H9 (cell line): ENCODE data around the gene GPRC5A. TPM values are rescaled to one million over a fixed set of nuclear protein-coding genes. Genes with fewer than 3 reads are reported as not detected.
A peak's percentile ranks its signal among the peaks of the same experiment; 100 is the strongest.

ENCODE experiments used
- DNase-seq: peaks from one replicate; pipeline ENCODE4 v3.0.0-alpha.2; 2017
- H2AFZ ChIP-seq: one replicate; pipeline ENCODE4 v1.6.1; 2013; ENCODE audit warnings: mild to moderate bottlenecking, low read length, control low read depth, moderate library complexity
- H2AK5ac ChIP-seq: 2 replicates; pipeline ENCODE4 v1.6.1; 2013; ENCODE audit warnings: low read length, control low read depth, mixed read lengths; ENCODE audit not compliant: insufficient read length
- H2BK120ac ChIP-seq: one replicate; pipeline ENCODE4 v1.6.1; 2013; ENCODE audit warnings: low read depth, mild to moderate bottlenecking, low read length, control low read depth, inconsistent platforms; ENCODE audit not compliant: poor library complexity, severe bottlenecking
- H2BK12ac ChIP-seq: 2 replicates; pipeline ENCODE4 v1.6.1; 2013; ENCODE audit warnings: low read length, control low read depth, mixed read lengths, low read depth; ENCODE audit not compliant: insufficient read length
- H2BK15ac ChIP-seq: 2 replicates; pipeline ENCODE4 v1.6.1; 2013; ENCODE audit warnings: low read depth, low read length, control low read depth
- H2BK20ac ChIP-seq: one replicate; pipeline ENCODE4 v1.6.1; 2013; ENCODE audit warnings: low read depth, mild to moderate bottlenecking, low read length, control low read depth, inconsistent platforms; ENCODE audit not compliant: poor library complexity, severe bottlenecking
- H2BK5ac ChIP-seq: 2 replicates; pipeline ENCODE4 v1.6.1; 2013; ENCODE audit warnings: low read length, control low read depth, mixed read lengths; ENCODE audit not compliant: insufficient read length
- H3K14ac ChIP-seq: 2 replicates; pipeline ENCODE4 v1.6.1; 2013; ENCODE audit warnings: low read length, control low read depth; ENCODE audit not compliant: insufficient read depth
- H3K18ac ChIP-seq: 2 replicates; pipeline ENCODE4 v1.6.1; 2013; ENCODE audit warnings: low read depth, mild to moderate bottlenecking, mixed read lengths, low read length, control low read depth; ENCODE audit not compliant: insufficient read length
- H3K23ac ChIP-seq: 2 replicates; pipeline ENCODE4 v1.6.1; 2013; ENCODE audit warnings: low read length, control low read depth, mixed read lengths, low read depth; ENCODE audit not compliant: insufficient read length
- H3K23me2 ChIP-seq: 2 replicates; pipeline ENCODE4 v1.6.1; 2013; ENCODE audit warnings: low read depth, mild to moderate bottlenecking, mixed read lengths, low read length, control low read depth; ENCODE audit not compliant: insufficient read length, poor library complexity, severe bottlenecking
- H3K27ac ChIP-seq: 2 replicates; pipeline ENCODE4 v1.5.1; 2013; ENCODE audit warnings: low read length, control low read depth, mixed read lengths, low read depth; ENCODE audit not compliant: insufficient read length
- H3K27me3 ChIP-seq: 2 replicates; pipeline ENCODE4 v1.6.1; 2013; ENCODE audit warnings: low read length, control low read depth, inconsistent platforms; ENCODE audit not compliant: insufficient read depth
- H3K4ac ChIP-seq: 2 replicates; pipeline ENCODE4 v1.6.1; 2013; ENCODE audit warnings: low read depth, mild to moderate bottlenecking, control low read depth, inconsistent platforms, low read length, moderate library complexity
- H3K4me1 ChIP-seq: 2 replicates; pipeline ENCODE4 v1.6.1; 2013; ENCODE audit warnings: low read length, control low read depth, inconsistent platforms; ENCODE audit not compliant: insufficient read depth
- H3K4me2 ChIP-seq: 2 replicates; pipeline ENCODE4 v1.6.1; 2013; ENCODE audit warnings: low read length, control low read depth, mixed read lengths; ENCODE audit not compliant: insufficient read length, insufficient read depth
- H3K56ac ChIP-seq: 2 replicates; pipeline ENCODE4 v1.6.1; 2013; ENCODE audit warnings: low read depth, mild to moderate bottlenecking, mixed read lengths, low read length, control low read depth; ENCODE audit not compliant: insufficient read length
- H3K79me1 ChIP-seq: 2 replicates; pipeline ENCODE4 v1.6.1; 2013; ENCODE audit warnings: low read depth, mild to moderate bottlenecking, moderate library complexity, low read length, control low read depth, inconsistent platforms; ENCODE audit not compliant: insufficient read depth, poor library complexity, severe bottlenecking
- H3K79me2 ChIP-seq: 2 replicates; pipeline ENCODE4 v1.6.1; 2013; ENCODE audit warnings: low read length, control low read depth, inconsistent platforms; ENCODE audit not compliant: insufficient read depth
- H3K9ac ChIP-seq: 2 replicates; pipeline ENCODE4 v1.6.1; 2013; ENCODE audit warnings: low read length, control low read depth, mixed read lengths; ENCODE audit not compliant: insufficient read length; ENCODE audit errors: extremely low read depth
- H3K9me3 ChIP-seq: one replicate; pipeline ENCODE4 v1.6.1; 2013; ENCODE audit warnings: low read depth, low read length, inconsistent platforms; ENCODE audit not compliant: control insufficient read depth
- H3T11ph ChIP-seq: one replicate; pipeline ENCODE4 v1.6.1; 2013; ENCODE audit warnings: mild to moderate bottlenecking, low read length, control low read depth, inconsistent platforms
- H4K20me1 ChIP-seq: one replicate; pipeline ENCODE4 v1.6.1; 2013; ENCODE audit not compliant: control insufficient read depth, insufficient read length, insufficient read depth
- H4K5ac ChIP-seq: 2 replicates; pipeline ENCODE4 v1.6.1; 2013; ENCODE audit warnings: low read depth, mild to moderate bottlenecking, mixed read lengths, low read length, control low read depth; ENCODE audit not compliant: insufficient read length
- H4K8ac ChIP-seq: replicated peaks from 2 replicates; pipeline ENCODE4 v1.6.1; 2013; ENCODE audit warnings: low read length, control low read depth, mixed read lengths, low read depth; ENCODE audit not compliant: insufficient read length
- H4K91ac ChIP-seq: 2 replicates; pipeline ENCODE4 v1.6.1; 2013; ENCODE audit warnings: low read depth, mild to moderate bottlenecking, moderate library complexity, mixed read lengths, low read length, control low read depth; ENCODE audit not compliant: insufficient read length
- H3K27ac Mint-ChIP-seq, 3 experiments: 2 replicates in 2 of 3; 3 replicates in 1 of 3; pipeline ENCODE4 v1.8.0; 2020 to 2021; ENCODE audit warnings: mixed read lengths in 3 of 3, mild to moderate bottlenecking in 1 of 3, moderate library complexity in 1 of 3
- H3K27me3 Mint-ChIP-seq: 2 replicates; pipeline ENCODE4 v1.8.0; 2021; ENCODE audit warnings: low read depth, mild to moderate bottlenecking, moderate library complexity, mixed read lengths
- H3K36me3 Mint-ChIP-seq, 3 experiments: 2 replicates in 2 of 3; 3 replicates in 1 of 3; pipeline ENCODE4 v1.8.0; 2020 to 2021; ENCODE audit warnings: low read depth in 3 of 3, mixed read lengths in 3 of 3; ENCODE audit not compliant: insufficient read depth in 1 of 3
- H3K4me1 Mint-ChIP-seq, 2 experiments: 2 replicates each; pipeline ENCODE4 v1.8.0; 2020; ENCODE audit warnings: mixed read lengths in 2 of 2
- H3K4me3 Mint-ChIP-seq, 2 experiments: 2 replicates in 1 of 2; 3 replicates in 1 of 2; pipeline ENCODE4 v1.8.0; 2020 to 2021; ENCODE audit warnings: mild to moderate bottlenecking in 2 of 2, mixed read lengths in 2 of 2, moderate library complexity in 1 of 2
- H3K9me3 Mint-ChIP-seq, 2 experiments: 2 replicates in 1 of 2; 3 replicates in 1 of 2; pipeline ENCODE4 v1.8.0; 2020; ENCODE audit warnings: mild to moderate bottlenecking in 2 of 2, mixed read lengths in 2 of 2, moderate library complexity in 1 of 2
- CTCF ChIP-seq: fragments of 200-600 bp; sonication (generic); conservative IDR thresholded peaks from 3 replicates; pipeline ENCODE4 v1.8.0; 2021; ENCODE audit warnings: antibody characterized with exemption, mild to moderate bottlenecking
- WGBS: extraction: QIAGEN DNeasy Blood & Tissue Kit; methylation state at CpG from one replicate; pipeline ENCODE4 v1.1.7; 2013; ENCODE audit warnings: missing lambda C conversion rate, low lambda C conversion rate, mixed read lengths; ENCODE audit not compliant: insufficient read length; ENCODE audit errors: extremely low coverage; 5-methylcytosine and 5-hydroxymethylcytosine counted together
- total RNA-seq: library from RNA; stranded (reverse); gene quantifications from 2 replicates; pipeline ENCODE4 v1.2.1, GENCODE V29; 2021

Gene GPRC5A
- total RNA-seq, 1 experiment from 2014 or later = 0.09 TPM

DNA sequence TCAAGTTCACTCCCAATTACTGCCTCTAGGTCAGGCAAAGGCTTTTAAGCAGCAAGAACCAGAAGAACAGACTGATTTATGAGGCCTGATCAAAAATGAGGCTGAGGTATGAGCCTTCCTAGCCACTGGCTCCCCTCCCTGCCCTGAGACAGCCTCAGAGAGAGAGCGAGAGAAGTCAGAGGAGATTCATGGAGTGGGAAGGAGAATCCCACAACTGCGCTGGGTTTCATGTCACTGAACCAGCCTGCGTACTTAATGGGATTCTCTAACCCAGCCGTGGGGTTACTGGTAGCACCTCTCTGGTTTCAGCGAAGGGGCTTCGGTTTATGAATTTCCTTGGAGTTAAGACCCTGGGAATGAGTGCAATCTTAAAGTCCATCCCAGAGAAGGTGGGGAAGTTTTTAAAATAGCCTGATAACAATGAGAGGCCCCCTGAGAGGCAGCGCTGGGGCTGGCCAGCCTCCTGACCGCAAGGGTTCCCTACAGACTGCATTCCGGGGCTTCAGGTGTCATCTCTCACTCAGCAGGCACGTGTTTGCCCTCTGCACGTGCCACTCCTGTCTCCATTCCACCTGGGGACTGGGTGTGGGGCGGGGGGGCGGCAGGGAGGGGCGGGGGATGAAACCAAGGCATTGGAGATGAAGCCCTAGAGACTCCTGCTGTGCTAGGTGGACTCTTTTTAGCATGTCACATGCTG lies 6.1 kb upstream of the GPRC5A start:
- no peak overlapping the region for H2BK120ac ChIP-seq
- TF ChIP-seq CTCF = no peak
- no peak overlapping the region for H3K23ac ChIP-seq
- no peak overlapping the region for H3T11ph ChIP-seq
- WGBS = no CpG with 5 or more reads among the region's 14 CpGs
- no peak overlapping the region for H3K4me2 ChIP-seq
- H3K36me3 Mint-ChIP-seq = no peaks in the 10 kb centered on the region
- H3K4ac ChIP-seq = no peak overlapping the region
- H2BK5ac ChIP-seq = no peak overlapping the region
- no peaks in the 10 kb centered on the region for H3K79me1 ChIP-seq
- H3K27me3 Mint-ChIP-seq = peaks cover 56% of the 10 kb centered on the region
- H4K20me1 ChIP-seq = no peaks in the 10 kb centered on the region
- no peak overlapping the region for H2AK5ac ChIP-seq
- peaks cover 9% of the 10 kb centered on the region; the same call in 1 of the 2 replicates for H3K4me1 ChIP-seq
- H2BK20ac ChIP-seq = no peak overlapping the region
- H3K9ac ChIP-seq = no peak overlapping the region
- H2BK15ac ChIP-seq = no peak overlapping the region
- H3K79me2 ChIP-seq = no peaks in the 10 kb centered on the region
- peaks cover 3% of the 10 kb centered on the region; the same call in 1 of the 2 replicates for H3K27me3 ChIP-seq
- H3K9me3 ChIP-seq = no peaks in the 10 kb centered on the region
- H3K23me2 ChIP-seq = no peaks in the 10 kb centered on the region
- H3K4me1 Mint-ChIP-seq = peaks cover 18 to 29% of the 10 kb centered on the region in 2 experiments
- no peak overlapping the region for H4K5ac ChIP-seq
- H3K27ac Mint-ChIP-seq = no peak overlapping the region; a peak in 1 of 7 replicates
- peak overlapping the region in 1 of 2 experiments; percentile 30; a peak in 1 of 5 replicates for H3K4me3 Mint-ChIP-seq
- peak; percentile 69 for DNase-seq
- H3K14ac ChIP-seq = no peak overlapping the region
- H3K9me3 Mint-ChIP-seq = peaks cover 0 to 2% of the 10 kb centered on the region in 2 experiments; a peak in 1 of 5 replicates
- no peak overlapping the region for H2AFZ ChIP-seq
- no peak overlapping the region for H4K8ac ChIP-seq
- H3K18ac ChIP-seq = no peak overlapping the region
- no peak overlapping the region for H2BK12ac ChIP-seq
- no peak overlapping the region for H3K27ac ChIP-seq
- H3K56ac ChIP-seq = no peak overlapping the region
- no peak overlapping the region for H4K91ac ChIP-seq
